H9 (cell line): ENCODE measurements around the gene AFF4. TPM values are rescaled to one million over a fixed set of nuclear protein-coding genes. Genes with fewer than 3 reads are reported as not detected.
"Not testable (repeated sequence)": the region's sequence is repeated elsewhere in the genome, so short reads cannot be mapped to it uniquely, and the experiment has no call there.

Experiments used
- DNase-seq: peaks from one replicate; pipeline ENCODE4 v3.0.0-alpha.2; 2017
- H2AFZ ChIP-seq: one replicate; pipeline ENCODE4 v1.6.1; 2013; ENCODE audit warnings: mild to moderate bottlenecking, low read length, control low read depth, moderate library complexity
- H2AK5ac ChIP-seq: 2 replicates; pipeline ENCODE4 v1.6.1; 2013; ENCODE audit warnings: low read length, control low read depth, mixed read lengths; ENCODE audit not compliant: insufficient read length
- H2BK120ac ChIP-seq: one replicate; pipeline ENCODE4 v1.6.1; 2013; ENCODE audit warnings: low read depth, mild to moderate bottlenecking, low read length, control low read depth, inconsistent platforms; ENCODE audit not compliant: poor library complexity, severe bottlenecking
- H2BK12ac ChIP-seq: 2 replicates; pipeline ENCODE4 v1.6.1; 2013; ENCODE audit warnings: low read length, control low read depth, mixed read lengths, low read depth; ENCODE audit not compliant: insufficient read length
- H2BK15ac ChIP-seq: 2 replicates; pipeline ENCODE4 v1.6.1; 2013; ENCODE audit warnings: low read depth, low read length, control low read depth
- H2BK20ac ChIP-seq: one replicate; pipeline ENCODE4 v1.6.1; 2013; ENCODE audit warnings: low read depth, mild to moderate bottlenecking, low read length, control low read depth, inconsistent platforms; ENCODE audit not compliant: poor library complexity, severe bottlenecking
- H2BK5ac ChIP-seq: 2 replicates; pipeline ENCODE4 v1.6.1; 2013; ENCODE audit warnings: low read length, control low read depth, mixed read lengths; ENCODE audit not compliant: insufficient read length
- H3K14ac ChIP-seq: 2 replicates; pipeline ENCODE4 v1.6.1; 2013; ENCODE audit warnings: low read length, control low read depth; ENCODE audit not compliant: insufficient read depth
- H3K18ac ChIP-seq: 2 replicates; pipeline ENCODE4 v1.6.1; 2013; ENCODE audit warnings: low read depth, mild to moderate bottlenecking, mixed read lengths, low read length, control low read depth; ENCODE audit not compliant: insufficient read length
- H3K23ac ChIP-seq: 2 replicates; pipeline ENCODE4 v1.6.1; 2013; ENCODE audit warnings: low read length, control low read depth, mixed read lengths, low read depth; ENCODE audit not compliant: insufficient read length
- H3K23me2 ChIP-seq: 2 replicates; pipeline ENCODE4 v1.6.1; 2013; ENCODE audit warnings: low read depth, mild to moderate bottlenecking, mixed read lengths, low read length, control low read depth; ENCODE audit not compliant: insufficient read length, poor library complexity, severe bottlenecking
- H3K27ac ChIP-seq: 2 replicates; pipeline ENCODE4 v1.5.1; 2013; ENCODE audit warnings: low read length, control low read depth, mixed read lengths, low read depth; ENCODE audit not compliant: insufficient read length
- H3K27me3 ChIP-seq: 2 replicates; pipeline ENCODE4 v1.6.1; 2013; ENCODE audit warnings: low read length, control low read depth, inconsistent platforms; ENCODE audit not compliant: insufficient read depth
- H3K4ac ChIP-seq: 2 replicates; pipeline ENCODE4 v1.6.1; 2013; ENCODE audit warnings: low read depth, mild to moderate bottlenecking, control low read depth, inconsistent platforms, low read length, moderate library complexity
- H3K4me1 ChIP-seq: 2 replicates; pipeline ENCODE4 v1.6.1; 2013; ENCODE audit warnings: low read length, control low read depth, inconsistent platforms; ENCODE audit not compliant: insufficient read depth
- H3K4me2 ChIP-seq: 2 replicates; pipeline ENCODE4 v1.6.1; 2013; ENCODE audit warnings: low read length, control low read depth, mixed read lengths; ENCODE audit not compliant: insufficient read length, insufficient read depth
- H3K56ac ChIP-seq: 2 replicates; pipeline ENCODE4 v1.6.1; 2013; ENCODE audit warnings: low read depth, mild to moderate bottlenecking, mixed read lengths, low read length, control low read depth; ENCODE audit not compliant: insufficient read length
- H3K79me1 ChIP-seq: 2 replicates; pipeline ENCODE4 v1.6.1; 2013; ENCODE audit warnings: low read depth, mild to moderate bottlenecking, moderate library complexity, low read length, control low read depth, inconsistent platforms; ENCODE audit not compliant: insufficient read depth, poor library complexity, severe bottlenecking
- H3K79me2 ChIP-seq: 2 replicates; pipeline ENCODE4 v1.6.1; 2013; ENCODE audit warnings: low read length, control low read depth, inconsistent platforms; ENCODE audit not compliant: insufficient read depth
- H3K9ac ChIP-seq: 2 replicates; pipeline ENCODE4 v1.6.1; 2013; ENCODE audit warnings: low read length, control low read depth, mixed read lengths; ENCODE audit not compliant: insufficient read length; ENCODE audit errors: extremely low read depth
- H3K9me3 ChIP-seq: one replicate; pipeline ENCODE4 v1.6.1; 2013; ENCODE audit warnings: low read depth, low read length, inconsistent platforms; ENCODE audit not compliant: control insufficient read depth
- H3T11ph ChIP-seq: one replicate; pipeline ENCODE4 v1.6.1; 2013; ENCODE audit warnings: mild to moderate bottlenecking, low read length, control low read depth, inconsistent platforms
- H4K20me1 ChIP-seq: one replicate; pipeline ENCODE4 v1.6.1; 2013; ENCODE audit not compliant: control insufficient read depth, insufficient read length, insufficient read depth
- H4K5ac ChIP-seq: 2 replicates; pipeline ENCODE4 v1.6.1; 2013; ENCODE audit warnings: low read depth, mild to moderate bottlenecking, mixed read lengths, low read length, control low read depth; ENCODE audit not compliant: insufficient read length
- H4K8ac ChIP-seq: replicated peaks from 2 replicates; pipeline ENCODE4 v1.6.1; 2013; ENCODE audit warnings: low read length, control low read depth, mixed read lengths, low read depth; ENCODE audit not compliant: insufficient read length
- H4K91ac ChIP-seq: 2 replicates; pipeline ENCODE4 v1.6.1; 2013; ENCODE audit warnings: low read depth, mild to moderate bottlenecking, moderate library complexity, mixed read lengths, low read length, control low read depth; ENCODE audit not compliant: insufficient read length
- H3K27ac Mint-ChIP-seq, 3 experiments: 2 replicates in 2 of 3; 3 replicates in 1 of 3; pipeline ENCODE4 v1.8.0; 2020 to 2021; ENCODE audit warnings: mixed read lengths in 3 of 3, mild to moderate bottlenecking in 1 of 3, moderate library complexity in 1 of 3
- H3K27me3 Mint-ChIP-seq: 2 replicates; pipeline ENCODE4 v1.8.0; 2021; ENCODE audit warnings: low read depth, mild to moderate bottlenecking, moderate library complexity, mixed read lengths
- H3K36me3 Mint-ChIP-seq, 3 experiments: 2 replicates in 2 of 3; 3 replicates in 1 of 3; pipeline ENCODE4 v1.8.0; 2020 to 2021; ENCODE audit warnings: low read depth in 3 of 3, mixed read lengths in 3 of 3; ENCODE audit not compliant: insufficient read depth in 1 of 3
- H3K4me1 Mint-ChIP-seq, 2 experiments: 2 replicates each; pipeline ENCODE4 v1.8.0; 2020; ENCODE audit warnings: mixed read lengths in 2 of 2
- H3K4me3 Mint-ChIP-seq, 2 experiments: 2 replicates in 1 of 2; 3 replicates in 1 of 2; pipeline ENCODE4 v1.8.0; 2020 to 2021; ENCODE audit warnings: mild to moderate bottlenecking in 2 of 2, mixed read lengths in 2 of 2, moderate library complexity in 1 of 2
- H3K9me3 Mint-ChIP-seq, 2 experiments: 2 replicates in 1 of 2; 3 replicates in 1 of 2; pipeline ENCODE4 v1.8.0; 2020; ENCODE audit warnings: mild to moderate bottlenecking in 2 of 2, mixed read lengths in 2 of 2, moderate library complexity in 1 of 2
- WGBS: extraction: QIAGEN DNeasy Blood & Tissue Kit; methylation state at CpG from one replicate; pipeline ENCODE4 v1.1.7; 2013; ENCODE audit warnings: missing lambda C conversion rate, low lambda C conversion rate, mixed read lengths; ENCODE audit not compliant: insufficient read length; ENCODE audit errors: extremely low coverage; 5-methylcytosine and 5-hydroxymethylcytosine counted together
- total RNA-seq: library from RNA; stranded (reverse); gene quantifications from 2 replicates; pipeline ENCODE4 v1.2.1, GENCODE V29; 2021
- TF ChIP-seq, protein P1 (sequence below): fragments of 200-600 bp; sonication (generic); conservative IDR thresholded peaks from 3 replicates; pipeline ENCODE4 v1.8.0; 2021; ENCODE audit warnings: antibody characterized with exemption, mild to moderate bottlenecking

AFF4 gene
- total RNA-seq, 1 experiment from 2014 or later: 73.2 TPM

DNA sequence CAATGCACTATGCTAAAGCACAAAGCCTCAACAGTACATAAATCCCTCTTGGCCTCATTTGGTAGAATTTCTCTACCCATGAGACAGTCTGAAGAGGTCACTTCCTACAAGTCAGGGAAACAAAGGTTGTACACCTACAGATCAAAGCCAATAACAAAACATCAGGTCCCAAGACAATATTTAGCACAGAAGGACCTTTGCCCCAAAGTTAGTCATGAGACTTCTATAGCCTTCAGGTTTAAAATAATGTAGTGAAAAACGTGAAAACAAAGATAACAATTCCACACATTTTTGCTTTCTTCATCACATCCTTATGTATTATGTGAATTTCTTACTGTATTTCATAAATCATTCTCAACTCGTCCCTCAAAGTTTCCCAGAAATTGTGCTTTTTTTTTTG lies 15.8 kb downstream of the AFF4 start:
- peaks cover 5 to 6% of the 10 kb centered on the region in 2 experiments for H3K4me1 Mint-ChIP-seq
- Histone ChIP-seq H3K4me2 (no peak overlapping the region), H2BK12ac (no peak overlapping the region), H2BK5ac (no peak overlapping the region), H3K9me3 (no peaks in the 10 kb centered on the region), H2BK15ac (no peak overlapping the region), H3K27ac (no peak overlapping the region), H3K4me1 (no peaks in the 10 kb centered on the region), H4K91ac (no peak overlapping the region), H4K8ac (no peak overlapping the region), H2BK20ac (no peak overlapping the region), H3K79me2 (peaks cover 52% of the 10 kb centered on the region; the same call in 1 of the 2 replicates), H3K18ac (no peak overlapping the region), H3K14ac (no peak overlapping the region), H3K4ac (no peak overlapping the region), H4K20me1 (no peaks in the 10 kb centered on the region), H3K79me1 (peaks cover 3% of the 10 kb centered on the region), H2AFZ (no peak overlapping the region), H3K56ac (no peak overlapping the region), H2BK120ac (no peak overlapping the region), H4K5ac (no peak overlapping the region), H3K23ac (no peak overlapping the region), H2AK5ac (no peak overlapping the region), H3K9ac (no peak overlapping the region), H3K23me2 (no peaks in the 10 kb centered on the region), H3T11ph (no peak overlapping the region), H3K27me3 (no peaks in the 10 kb centered on the region)
- no peaks in the 10 kb centered on the region for H3K9me3 Mint-ChIP-seq
- H3K27ac Mint-ChIP-seq: peak overlapping the region in 2 of 3 experiments; percentile 32 to 71; a peak in 3 of 7 replicates
- DNase-seq: no peak
- TF ChIP-seq, protein P1, sequence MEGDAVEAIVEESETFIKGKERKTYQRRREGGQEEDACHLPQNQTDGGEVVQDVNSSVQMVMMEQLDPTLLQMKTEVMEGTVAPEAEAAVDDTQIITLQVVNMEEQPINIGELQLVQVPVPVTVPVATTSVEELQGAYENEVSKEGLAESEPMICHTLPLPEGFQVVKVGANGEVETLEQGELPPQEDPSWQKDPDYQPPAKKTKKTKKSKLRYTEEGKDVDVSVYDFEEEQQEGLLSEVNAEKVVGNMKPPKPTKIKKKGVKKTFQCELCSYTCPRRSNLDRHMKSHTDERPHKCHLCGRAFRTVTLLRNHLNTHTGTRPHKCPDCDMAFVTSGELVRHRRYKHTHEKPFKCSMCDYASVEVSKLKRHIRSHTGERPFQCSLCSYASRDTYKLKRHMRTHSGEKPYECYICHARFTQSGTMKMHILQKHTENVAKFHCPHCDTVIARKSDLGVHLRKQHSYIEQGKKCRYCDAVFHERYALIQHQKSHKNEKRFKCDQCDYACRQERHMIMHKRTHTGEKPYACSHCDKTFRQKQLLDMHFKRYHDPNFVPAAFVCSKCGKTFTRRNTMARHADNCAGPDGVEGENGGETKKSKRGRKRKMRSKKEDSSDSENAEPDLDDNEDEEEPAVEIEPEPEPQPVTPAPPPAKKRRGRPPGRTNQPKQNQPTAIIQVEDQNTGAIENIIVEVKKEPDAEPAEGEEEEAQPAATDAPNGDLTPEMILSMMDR: no peak
- no peak overlapping the region for H3K4me3 Mint-ChIP-seq
- peaks cover 3 to 10% (median 7%) of the 10 kb centered on the region in 3 experiments; a peak in 6 of 7 replicates for H3K36me3 Mint-ChIP-seq
- WGBS: no CpG with 5 or more reads among the region's 2 CpGs
- H3K27me3 Mint-ChIP-seq: no peaks in the 10 kb centered on the region

DNA sequence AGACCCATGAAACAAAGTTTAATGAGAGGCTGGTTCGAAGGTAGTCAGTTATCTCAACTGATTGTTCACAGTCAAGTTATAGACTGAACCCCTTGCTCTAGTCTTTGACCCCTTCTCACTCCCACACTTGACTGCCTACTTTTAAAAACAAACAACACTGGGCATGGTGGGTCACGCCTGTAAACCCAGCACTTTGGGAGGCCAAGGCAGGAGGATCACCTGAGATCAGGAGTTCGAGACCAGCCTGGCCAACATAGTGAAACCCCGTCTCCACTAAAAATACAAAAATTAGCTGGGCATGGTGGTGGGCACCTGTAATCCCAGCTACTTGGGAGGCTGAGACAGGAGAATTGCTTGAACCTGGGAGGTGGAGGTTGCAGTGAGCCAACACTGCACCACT lies 18.1 kb downstream of the AFF4 start:
- WGBS: no CpG with 5 or more reads among the region's 4 CpGs

More for the DNA sequence above, 18.1 kb downstream of the AFF4 start:
- H3K27me3 Mint-ChIP-seq, H3K4ac ChIP-seq, H3K23me2 ChIP-seq, H2BK20ac ChIP-seq, H2BK120ac ChIP-seq, H3T11ph ChIP-seq, H3K56ac ChIP-seq, H4K20me1 ChIP-seq, H2BK5ac ChIP-seq, H2AFZ ChIP-seq, H3K27ac Mint-ChIP-seq, H3K9ac ChIP-seq, H3K27me3 ChIP-seq, H3K18ac ChIP-seq, DNase-seq, H3K4me3 Mint-ChIP-seq, H3K36me3 Mint-ChIP-seq, H3K4me1 Mint-ChIP-seq, H2BK12ac ChIP-seq, H4K5ac ChIP-seq, H2BK15ac ChIP-seq, H3K9me3 Mint-ChIP-seq, H4K91ac ChIP-seq, H2AK5ac ChIP-seq, H3K4me1 ChIP-seq, H3K4me2 ChIP-seq, H3K9me3 ChIP-seq, H3K27ac ChIP-seq, H3K14ac ChIP-seq, H3K23ac ChIP-seq, H3K79me1 ChIP-seq, H4K8ac ChIP-seq: not testable (repeated sequence)
- H3K79me2 ChIP-seq: peaks cover 45% of the 10 kb centered on the region; the same call in 1 of the 2 replicates
